Chondrocyte (in vitro differentiated cells): ENCODE measurements around the gene TSFM. TPM values are rescaled to one million over a fixed set of nuclear protein-coding genes. Genes with fewer than 3 reads are reported as not detected.

ENCODE experiments used
- DNase-seq: peaks from one replicate; pipeline ENCODE4 v3.0.0; 2021; ENCODE audit warnings: mixed read lengths, low spot score
- H3K27ac Mint-ChIP-seq: one replicate; pipeline ENCODE4 v1.8.0; 2021; ENCODE audit warnings: mild to moderate bottlenecking, moderate library complexity, mixed read lengths; ENCODE audit not compliant: unreplicated experiment
- H3K27me3 Mint-ChIP-seq: 2 replicates; pipeline ENCODE4 v1.8.0; 2021; ENCODE audit warnings: low read depth, mixed read lengths
- H3K36me3 Mint-ChIP-seq: 2 replicates; pipeline ENCODE4 v1.8.0; 2021; ENCODE audit warnings: low read depth, mixed read lengths
- H3K4me1 Mint-ChIP-seq: 2 replicates; pipeline ENCODE4 v1.8.0; 2021; ENCODE audit warnings: low read depth, mild to moderate bottlenecking, mixed read lengths
- H3K4me3 Mint-ChIP-seq: one replicate; pipeline ENCODE4 v1.8.0; 2021; ENCODE audit warnings: mild to moderate bottlenecking, moderate library complexity, mixed read lengths; ENCODE audit not compliant: unreplicated experiment
- H3K9me3 Mint-ChIP-seq: 2 replicates; pipeline ENCODE4 v1.8.0; 2021; ENCODE audit warnings: low read depth, mixed read lengths
- total RNA-seq: library from RNA; stranded (reverse); gene quantifications from 3 replicates; pipeline ENCODE4 v1.2.1, GENCODE V29; 2021
- TF ChIP-seq, protein P1 (sequence below): fragments of 200-600 bp; sonication (generic); IDR thresholded peaks from 2 replicates; pipeline ENCODE4 v1.5.0; 2021; ENCODE audit warnings: antibody characterized with exemption, mild to moderate bottlenecking, moderate library complexity

TSFM gene
- total RNA-seq, 1 donor from 2014 or later, result 19.9 TPM

DNA sequence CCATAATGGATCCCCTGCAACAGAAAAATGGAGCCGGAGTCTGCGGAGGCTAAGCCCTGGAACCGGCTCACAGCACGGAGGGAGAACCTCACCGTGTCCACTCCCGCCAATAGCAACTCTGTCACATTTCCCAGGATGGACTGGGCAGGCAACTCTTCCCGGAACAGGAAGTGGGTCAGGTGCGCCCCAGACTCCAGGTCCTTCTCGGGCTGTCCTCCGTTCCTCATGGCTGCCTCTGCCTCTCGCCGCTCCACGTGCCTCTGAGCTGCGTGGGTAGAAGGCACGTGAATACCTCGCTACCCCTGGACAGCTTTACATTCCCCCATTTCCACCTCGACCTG is 18.0 kb upstream of the TSFM start:
- H3K4me3 Mint-ChIP-seq, result peak overlapping the region; percentile 71

DNA sequence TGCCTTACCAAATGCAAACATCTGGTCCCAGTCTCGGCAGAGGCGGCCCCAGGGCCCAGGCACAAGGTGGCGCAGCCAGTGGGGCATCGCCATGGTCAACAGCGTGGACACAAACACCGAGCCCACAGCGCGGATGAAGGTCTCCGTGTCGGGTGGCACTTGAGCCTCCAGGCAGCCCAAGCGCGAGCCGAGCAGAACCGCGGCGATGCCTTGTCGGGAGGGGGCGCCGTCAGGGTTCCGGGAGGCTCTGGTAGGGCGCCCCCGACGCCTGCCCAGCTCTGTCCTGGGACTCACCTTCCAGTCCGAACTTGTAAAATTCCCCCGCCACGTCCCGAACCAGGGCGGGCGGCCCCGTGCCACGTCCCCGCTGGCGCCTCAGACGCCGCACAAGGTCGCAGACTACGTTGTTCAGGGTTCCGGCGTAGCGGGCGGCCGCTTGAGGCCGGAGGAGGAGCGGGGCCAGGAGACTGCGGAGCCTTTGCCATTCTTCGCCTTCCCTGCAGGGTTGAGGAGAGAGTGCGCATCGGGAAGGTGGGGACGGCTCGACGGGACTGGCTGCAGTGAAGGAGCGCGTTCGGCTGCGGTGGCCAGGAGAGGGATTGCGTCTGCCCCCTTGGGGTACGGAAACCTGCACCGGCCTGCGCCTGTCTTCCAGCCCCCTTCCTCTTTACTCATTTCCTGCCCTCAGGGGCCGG is 17.4 kb upstream of the TSFM start:
- no peak for DNase-seq
- Mint-ChIP-seq H3K27me3 (peaks cover 34% of the 10 kb centered on the region), H3K4me3 (peak overlapping the region; percentile 71), H3K9me3 (no peaks in the 10 kb centered on the region), H3K4me1 (peaks cover 26% of the 10 kb centered on the region), H3K27ac (no peak overlapping the region), H3K36me3 (peaks cover 17% of the 10 kb centered on the region)
- TF ChIP-seq, protein P1, sequence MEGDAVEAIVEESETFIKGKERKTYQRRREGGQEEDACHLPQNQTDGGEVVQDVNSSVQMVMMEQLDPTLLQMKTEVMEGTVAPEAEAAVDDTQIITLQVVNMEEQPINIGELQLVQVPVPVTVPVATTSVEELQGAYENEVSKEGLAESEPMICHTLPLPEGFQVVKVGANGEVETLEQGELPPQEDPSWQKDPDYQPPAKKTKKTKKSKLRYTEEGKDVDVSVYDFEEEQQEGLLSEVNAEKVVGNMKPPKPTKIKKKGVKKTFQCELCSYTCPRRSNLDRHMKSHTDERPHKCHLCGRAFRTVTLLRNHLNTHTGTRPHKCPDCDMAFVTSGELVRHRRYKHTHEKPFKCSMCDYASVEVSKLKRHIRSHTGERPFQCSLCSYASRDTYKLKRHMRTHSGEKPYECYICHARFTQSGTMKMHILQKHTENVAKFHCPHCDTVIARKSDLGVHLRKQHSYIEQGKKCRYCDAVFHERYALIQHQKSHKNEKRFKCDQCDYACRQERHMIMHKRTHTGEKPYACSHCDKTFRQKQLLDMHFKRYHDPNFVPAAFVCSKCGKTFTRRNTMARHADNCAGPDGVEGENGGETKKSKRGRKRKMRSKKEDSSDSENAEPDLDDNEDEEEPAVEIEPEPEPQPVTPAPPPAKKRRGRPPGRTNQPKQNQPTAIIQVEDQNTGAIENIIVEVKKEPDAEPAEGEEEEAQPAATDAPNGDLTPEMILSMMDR, result peak; percentile 75

More for the DNA sequence above, 18.0 kb upstream of the TSFM start:
- no peaks in the 10 kb centered on the region for H3K9me3 Mint-ChIP-seq
- no peak overlapping the region for H3K27ac Mint-ChIP-seq
- H3K27me3 Mint-ChIP-seq, result peaks cover 34% of the 10 kb centered on the region
- DNase-seq, result no peak
- peaks cover 13% of the 10 kb centered on the region for H3K36me3 Mint-ChIP-seq
- TF ChIP-seq, protein P1, result no peak
- H3K4me1 Mint-ChIP-seq, result peaks cover 26% of the 10 kb centered on the region

DNA sequence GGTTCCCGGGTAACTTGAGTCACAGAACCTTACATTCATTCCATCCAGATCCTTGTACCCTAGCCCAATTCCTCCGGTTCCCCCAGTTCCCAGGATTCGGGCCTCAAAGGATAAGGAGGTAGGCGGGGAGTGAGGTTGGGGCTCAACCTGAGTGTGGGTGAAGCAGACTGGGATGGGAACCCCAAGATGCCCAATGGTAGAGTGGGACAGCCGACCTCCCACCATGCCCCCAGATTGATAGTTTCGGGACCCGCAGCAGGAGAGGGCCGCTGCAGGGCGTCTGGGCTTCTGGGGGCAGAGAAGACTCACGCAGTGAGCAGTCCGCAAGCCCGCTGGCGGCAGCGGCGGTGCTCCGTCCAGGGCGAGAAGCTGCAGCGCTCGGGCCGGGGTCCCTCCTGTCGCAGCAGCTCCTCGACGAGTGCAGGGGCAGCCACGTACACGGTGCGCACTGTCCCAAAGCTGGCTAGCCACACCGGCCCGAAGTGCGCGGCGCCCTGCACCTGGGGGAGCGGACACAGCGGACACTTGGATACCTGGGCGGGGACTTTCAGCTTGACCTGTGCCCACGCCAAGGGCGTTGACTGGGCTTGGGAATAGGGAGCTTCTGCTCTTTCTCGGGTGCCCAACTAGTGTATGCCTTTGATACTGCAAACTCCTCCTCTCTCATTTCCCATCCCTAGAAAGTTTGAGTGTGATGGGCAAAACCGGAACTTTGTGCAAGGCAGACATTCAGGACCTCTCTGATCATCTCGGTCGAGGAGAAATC is 16.7 kb upstream of the TSFM start:
- peaks cover 34% of the 10 kb centered on the region for H3K27me3 Mint-ChIP-seq
- DNase-seq, result no peak
- TF ChIP-seq, protein P1, result no peak
- peak overlapping the region; percentile 71 for H3K4me3 Mint-ChIP-seq
- H3K9me3 Mint-ChIP-seq, result no peaks in the 10 kb centered on the region
- peaks cover 26% of the 10 kb centered on the region for H3K4me1 Mint-ChIP-seq
- H3K36me3 Mint-ChIP-seq, result peaks cover 21% of the 10 kb centered on the region
- H3K27ac Mint-ChIP-seq, result peak overlapping the region; percentile 61

DNA sequence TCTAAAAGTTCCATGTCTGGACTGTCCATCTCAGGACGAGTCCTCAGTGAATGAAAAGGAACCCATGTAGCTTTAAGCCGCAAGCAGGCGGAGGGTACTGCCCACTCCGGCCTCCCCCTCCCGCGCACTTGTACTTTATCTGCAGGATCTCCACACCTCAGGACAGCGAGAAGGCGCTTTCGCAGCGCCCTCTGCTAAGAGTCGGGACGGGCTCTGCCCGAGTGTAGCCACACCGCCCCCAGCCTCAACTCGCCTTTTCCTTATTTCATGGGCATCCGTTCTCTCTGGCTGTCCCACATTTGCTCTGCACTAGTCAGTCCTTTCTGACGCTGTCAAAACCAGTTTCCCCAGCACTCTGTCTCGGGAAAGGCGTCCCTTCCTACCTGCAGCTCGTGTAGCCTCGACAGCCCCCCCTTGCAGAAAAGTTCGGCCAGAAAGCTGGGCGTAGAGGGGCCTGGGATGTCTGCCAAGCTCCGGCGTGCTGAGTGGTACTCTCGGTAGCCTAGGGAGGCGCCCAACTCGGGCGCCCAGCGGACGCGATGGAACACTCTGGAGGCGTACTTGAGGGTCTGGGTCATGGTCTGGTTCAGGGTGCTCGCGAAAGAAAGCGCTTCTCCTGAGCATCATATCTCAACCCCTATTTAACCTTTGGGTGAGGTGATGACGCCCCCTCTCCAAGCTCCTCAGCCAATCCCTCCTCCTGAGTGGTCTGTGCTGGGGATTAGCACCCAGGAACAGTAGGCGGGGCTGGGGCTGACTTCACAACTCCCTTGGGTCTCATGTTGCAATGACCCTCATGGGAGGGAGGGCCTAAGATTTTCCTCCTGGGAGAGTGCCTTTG is 15.9 kb upstream of the TSFM start, which contains the start of gene CYP27B1:
CYP27B1 (minus strand) TSS at position 615 of the 841 bp plus-strand sequence; CDS start at position 578, 37 bp downstream.
- Mint-ChIP-seq H3K4me3 (peak within 1 kb of the TSS; percentile 71), H3K27me3 (peaks cover 34% of the 10 kb centered on the region), H3K27ac (peak within 1 kb of the TSS; percentile 61), H3K36me3 (peaks cover 18% of the 10 kb centered on the region), H3K9me3 (no peaks in the 10 kb centered on the region), H3K4me1 (peaks cover 33% of the 10 kb centered on the region)
- DNase-seq, result no peak
- TF ChIP-seq, protein P1, result peak; percentile 9

DNA sequence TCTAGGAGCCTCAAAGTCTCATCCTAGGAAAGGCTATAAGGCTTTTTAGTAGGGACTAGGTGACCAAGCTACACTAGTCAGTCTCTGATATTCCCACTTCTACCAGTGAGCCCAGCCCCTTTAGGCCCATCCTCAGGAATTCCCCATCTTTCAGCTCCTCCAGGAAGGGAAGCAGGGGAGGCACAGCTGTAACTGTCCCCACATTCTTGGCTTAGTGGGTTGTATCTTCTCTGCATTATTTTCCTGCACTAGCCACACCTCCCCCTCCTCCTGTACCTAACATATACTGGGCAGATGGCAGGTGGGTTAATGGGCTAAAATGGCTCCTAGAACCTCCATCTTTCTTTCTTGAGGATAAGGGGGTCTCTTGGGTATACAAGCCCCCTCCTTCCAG is 15.3 kb upstream of the TSFM start:
- TF ChIP-seq, protein P1, result no peak
- Mint-ChIP-seq H3K36me3 (peaks cover 18% of the 10 kb centered on the region), H3K27ac (no peak overlapping the region), H3K27me3 (peaks cover 34% of the 10 kb centered on the region), H3K4me1 (peaks cover 35% of the 10 kb centered on the region), H3K9me3 (no peaks in the 10 kb centered on the region), H3K4me3 (no peak overlapping the region)
- no peak for DNase-seq
